ENCODE results near the gene PTGDS. TPM values are rescaled to one million over a fixed set of nuclear protein-coding genes. Genes with fewer than 3 reads are reported as not detected.

Gene PTGDS
- total and polyA plus RNA-seq, 10 of the 15 experiments (the other 5 are each of a cell fraction or from before 2014, with no cell fraction given) = not detected

DNA sequence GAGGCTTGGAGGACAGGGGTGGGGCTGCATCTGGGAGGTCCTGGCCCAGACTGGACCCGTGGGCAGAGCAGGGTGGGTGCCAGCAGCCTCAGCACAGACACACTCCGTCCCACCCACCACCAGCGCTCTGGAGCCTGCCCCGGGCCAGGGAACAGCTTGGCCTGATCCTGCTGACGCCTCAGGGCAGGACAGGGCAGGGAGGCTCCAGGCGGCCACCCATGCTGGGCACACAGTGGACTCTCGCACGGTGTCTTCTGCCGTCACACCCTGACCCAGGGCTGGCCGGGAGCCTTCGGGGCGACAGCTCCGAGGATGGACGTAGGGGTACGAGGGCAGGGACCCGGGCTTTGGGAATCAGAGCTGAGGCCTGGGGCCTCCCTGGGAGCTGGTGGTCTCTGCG, 8.2 kb upstream of the PTGDS start:
- intact Hi-C loops (cut with micrococcal nuclease; ENCODE audit: unreplicated experiment) = no loop called here
- SMC1A ChIA-PET (ENCODE audit: uncharacterized antibody, unreplicated experiment) = no interaction called here

More for the DNA sequence above, 8.2 kb upstream of the PTGDS start:
- ChIA-PET CTCF (interaction anchor here (0.8 kb wide), 1 partner anchor 22 kb away, joined by 4 read pairs; no protein-coding TSS in a partner anchor), RAD21 (ENCODE audit: unreplicated experiment) (no interaction called here), POLR2A (no interaction called here)
- Histone ChIP-seq H3K4me1 (ENCODE audit: control insufficient read depth, insufficient read depth, low read length) (peaks cover 7% of the 10 kb centered on the region), H4K20me1 (ENCODE audit: control insufficient read depth, insufficient read depth) (no peaks in the 10 kb centered on the region; the same call in 1 of the 2 replicates), H2AFZ (ENCODE audit: control insufficient read depth, low read depth, low read length) (no peak overlapping the region), H3K4me2 (ENCODE audit: control insufficient read depth, insufficient read depth) (no peak overlapping the region), H3K79me2 (ENCODE audit: control insufficient read depth, insufficient read depth, low read length) (no peaks in the 10 kb centered on the region), H3K4me3 (no peak overlapping the region), H3K27ac (ENCODE audit: control insufficient read depth, insufficient read depth) (no peak overlapping the region), H3K27me3 (replicated peaks in 1 of 2; ENCODE audit: control insufficient read depth in 2 of 2, insufficient read depth in 2 of 2, low read length in 1 of 2) (no peaks in the 10 kb centered on the region), H3K9me3 (replicated peaks; ENCODE audit: control insufficient read depth, insufficient read depth, low read length) (no peaks in the 10 kb centered on the region), H3K9ac (ENCODE audit: control insufficient read depth, insufficient read depth, low read length) (no peak overlapping the region), H3K36me3 (ENCODE audit: control insufficient read depth in 2 of 2, insufficient read depth in 2 of 2, low read length in 1 of 2) (no peaks in the 10 kb centered on the region)
- no TSS peak for BruUV-seq (replicated peaks)
- ATAC-seq (no peak), FAIRE-seq (no peak), DNase-seq (ENCODE audit: low read depth, low spot score) (no peak)
- TF ChIP-seq PAX5 (IDR thresholded peaks at IDR 0.05; ENCODE audit: borderline replicate concordance, low read depth, low read length) (no peak), ZNF687 (IDR thresholded peaks at IDR 0.05) (no peak)
- TF ChIP-seq, protein P1, sequence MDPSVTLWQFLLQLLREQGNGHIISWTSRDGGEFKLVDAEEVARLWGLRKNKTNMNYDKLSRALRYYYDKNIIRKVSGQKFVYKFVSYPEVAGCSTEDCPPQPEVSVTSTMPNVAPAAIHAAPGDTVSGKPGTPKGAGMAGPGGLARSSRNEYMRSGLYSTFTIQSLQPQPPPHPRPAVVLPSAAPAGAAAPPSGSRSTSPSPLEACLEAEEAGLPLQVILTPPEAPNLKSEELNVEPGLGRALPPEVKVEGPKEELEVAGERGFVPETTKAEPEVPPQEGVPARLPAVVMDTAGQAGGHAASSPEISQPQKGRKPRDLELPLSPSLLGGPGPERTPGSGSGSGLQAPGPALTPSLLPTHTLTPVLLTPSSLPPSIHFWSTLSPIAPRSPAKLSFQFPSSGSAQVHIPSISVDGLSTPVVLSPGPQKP (IDR thresholded peaks at IDR 0.05; ENCODE audit: low read depth, low read length) = no peak
- WGBS (ENCODE audit: insufficient coverage, insufficient replicate concordance, low lambda C conversion rate, missing lambda C conversion rate) = 36% methylated on average over 16 of the region's 17 CpGs
- in situ Hi-C loops (cut with MboI) = no loop called here
